K562 (cell line): ENCODE measurements around the gene LRRC27. TPM values are rescaled to one million over a fixed set of nuclear protein-coding genes. Genes with fewer than 3 reads are reported as not detected.

Experiments used
- ATAC-seq: fragments of 200-7000 bp; cut with Tn5 transposase; 3 replicates; pipeline ENCODE4 v1.9.1; 2020; ENCODE audit warnings: moderate library complexity
- BruUV-seq: library from RNA; stranded (reverse); fragments of 400-500 nt; replicated peaks from 2 replicates; lab custom pipeline; 2021; lab: Mats Ljungman, UMichigan
- CTCF ChIA-PET: fragments of 300-600 bp; formaldehyde crosslinking; extraction: SDS; loops from one replicate; lab custom pipeline; 2021; ENCODE audit warnings: low intra/inter-chr PET ratio; lab: Yijun Ruan, JAX
- POLR2A ChIA-PET: fragments of 300-600, 350-650 bp; sonication (Branson Sonifier 250); formaldehyde crosslinking; extraction: SDS; loops from one replicate; lab custom pipeline; 2021; ENCODE audit warnings: antibody characterized with exemption, inconsistent platforms; lab: Yijun Ruan, JAX
- DNase-seq, 4 experiments: peaks; one replicate each; pipeline versions ENCODE4 v3.0.0 to v3.0.0-alpha.2; 2011 to 2018; ENCODE audit warnings: low spot score in 3 of 4, mixed read lengths in 3 of 4; ENCODE audit errors: extremely low read depth in 1 of 4
- FAIRE-seq: peaks from 2 replicates; lab custom pipeline; 2011; peaks lifted over from hg19 to GRCh38; lab: Jason Lieb, UNC
- H2AFZ ChIP-seq: 2 replicates; pipeline ENCODE4 v1.6.0; 2011; ENCODE audit warnings: low read depth, low read length, control low read depth, inconsistent platforms
- H3K27ac ChIP-seq: fragments of 200-600 bp; 3 replicates; pipeline ENCODE4 v1.8.0; 2011; ENCODE audit warnings: low read depth, mild to moderate bottlenecking, control low read depth, inconsistent platforms, low read length, moderate library complexity, mixed read lengths; ENCODE audit errors: extremely low read depth
- H3K27me3 ChIP-seq, 2 experiments: fragments of 300-600 bp in 1 of 2; 2 replicates in 1 of 2; 3 replicates in 1 of 2; pipeline versions ENCODE4 v1.6.0 to v1.8.0; 2011; ENCODE audit warnings: inconsistent platforms in 2 of 2, low read length in 2 of 2, mild to moderate bottlenecking in 1 of 2, mixed read lengths in 1 of 2, moderate library complexity in 1 of 2; ENCODE audit not compliant: control insufficient read depth in 2 of 2, insufficient read depth in 2 of 2
- H3K36me3 ChIP-seq: fragments of 300-600 bp; 3 replicates; pipeline ENCODE4 v1.8.0; 2011; ENCODE audit warnings: mild to moderate bottlenecking, low read length, inconsistent platforms; ENCODE audit not compliant: control insufficient read depth, insufficient read depth
- H3K4me1 ChIP-seq, 2 experiments: fragments of 200-600 bp in 1 of 2; replicated peaks in 1 of 2; 2 replicates in 1 of 2; 3 replicates in 1 of 2; pipeline versions ENCODE4 v1.5.1 to v1.8.0; 2011; ENCODE audit warnings: inconsistent platforms in 2 of 2, low read length in 2 of 2, mild to moderate bottlenecking in 1 of 2, mixed read lengths in 1 of 2, moderate library complexity in 1 of 2; ENCODE audit not compliant: control insufficient read depth in 2 of 2, insufficient read depth in 2 of 2
- H3K4me2 ChIP-seq: 2 replicates; pipeline ENCODE4 v1.6.1; 2011; ENCODE audit warnings: low read length, control low read depth, inconsistent platforms, mixed read lengths; ENCODE audit not compliant: insufficient read depth
- H3K4me3 ChIP-seq: fragments of 200-600 bp; sonication (generic), shearing (Covaris generic); 2 replicates; pipeline ENCODE4 v1.5.1; 2016; ENCODE audit warnings: control low read depth, inconsistent platforms
- H3K79me2 ChIP-seq: fragments of 200-600 bp; 3 replicates; pipeline ENCODE4 v1.8.0; 2011; ENCODE audit warnings: low read length, inconsistent platforms; ENCODE audit not compliant: control insufficient read depth, insufficient read depth
- H3K9ac ChIP-seq, 2 experiments: 2 replicates each; pipeline versions ENCODE4 v1.6.0 to v1.6.1; 2011; ENCODE audit warnings: low read depth in 2 of 2, low read length in 2 of 2, control low read depth in 1 of 2, inconsistent platforms in 1 of 2, mild to moderate bottlenecking in 1 of 2, mixed read lengths in 1 of 2; ENCODE audit not compliant: insufficient read depth in 1 of 2
- H3K9me1 ChIP-seq: one replicate; pipeline ENCODE4 v1.6.0; 2011; ENCODE audit warnings: inconsistent platforms, mild to moderate bottlenecking, low read length, moderate library complexity; ENCODE audit not compliant: control insufficient read depth, insufficient read depth
- H3K9me3 ChIP-seq: replicated peaks from 2 replicates; pipeline ENCODE4 v1.5.1; 2011; ENCODE audit warnings: low read depth, low read length, inconsistent platforms; ENCODE audit not compliant: control insufficient read depth, insufficient read depth
- H4K20me1 ChIP-seq: replicated peaks from 2 replicates; pipeline ENCODE4 v1.6.1; 2011; ENCODE audit warnings: low read length, inconsistent platforms, mixed read lengths; ENCODE audit not compliant: control insufficient read depth, insufficient read depth
- BCLAF1 ChIP-seq, 2 experiments: fragments of 450-650 bp in 1 of 2; IDR thresholded peaks; 2 replicates each; pipeline ENCODE4 v1.6.1; 2011 to 2017; ENCODE audit warnings: low read depth in 2 of 2, antibody characterized with exemption in 1 of 2, borderline replicate concordance in 1 of 2, low read length in 1 of 2, mild to moderate bottlenecking in 1 of 2, mixed read lengths in 1 of 2; ENCODE audit not compliant: control insufficient read depth in 1 of 2
- FOXM1 ChIP-seq, 2 experiments: fragments of 450-650 bp in 1 of 2; sonication (generic) in 1 of 2; formaldehyde crosslinking in 1 of 2; IDR thresholded peaks; 2 replicates each; pipeline versions ENCODE4 v1.6.1 to v1.9.0; 2017 to 2022; ENCODE audit warnings: low read depth in 2 of 2, mild to moderate bottlenecking in 2 of 2, missing genetic modification reagents in 1 of 2, moderate library complexity in 1 of 2
- KLF16 ChIP-seq: IDR thresholded peaks from 2 replicates; pipeline ENCODE4 v1.6.1; 2016; ENCODE audit warnings: antibody characterized with exemption
- RBM14 ChIP-seq: fragments of 200-400 bp; formaldehyde crosslinking; IDR thresholded peaks from 2 replicates; pipeline ENCODE4 v1.6.1; 2018; ENCODE audit warnings: low read depth, mild to moderate bottlenecking, low read length, moderate library complexity, borderline replicate concordance; ENCODE audit not compliant: insufficient read depth
- REST ChIP-seq, 2 experiments: fragments of 450-650 bp; formaldehyde crosslinking in 1 of 2; IDR thresholded peaks; 2 replicates each; pipeline versions ENCODE4 v1.4.0 to v1.6.1; 2014 to 2020; ENCODE audit warnings: mild to moderate bottlenecking in 2 of 2, borderline replicate concordance in 1 of 2, low read depth in 1 of 2
- RUNX1 ChIP-seq: sonication (generic); IDR thresholded peaks from 2 replicates; pipeline ENCODE4 v1.6.1; 2016; ENCODE audit warnings: antibody characterized with exemption, low read depth
- SRSF9 ChIP-seq: fragments of 200-400 bp; formaldehyde crosslinking; IDR thresholded peaks from 2 replicates; pipeline ENCODE4 v1.6.1; 2017; ENCODE audit warnings: low read depth, low read length, borderline replicate concordance
- ZC3H8 ChIP-seq: fragments of 450-650 bp; IDR thresholded peaks from 2 replicates; pipeline ENCODE4 v1.6.1; 2017
- ZNF511 ChIP-seq: sonication (generic); formaldehyde crosslinking; IDR thresholded peaks from 2 replicates; pipeline ENCODE4 v1.8.0; 2022; ENCODE audit warnings: mild to moderate bottlenecking, missing genetic modification reagents
- WGBS: fragments of 100-300 bp; shearing (Covaris generic); methylation state at CpG from one replicate; pipeline ENCODE4 v1.1.6; 2016; ENCODE audit warnings: low coverage, mixed read lengths; ENCODE audit not compliant: insufficient coverage; ENCODE audit errors: missing lambda C conversion rate; 5-methylcytosine and 5-hydroxymethylcytosine counted together
- in situ Hi-C: fragments of 300-500 bp; cut with MboI; formaldehyde crosslinking; loops from 4 replicates; pipeline ENCODE4 v1.15.0; 2018; ENCODE audit warnings: inconsistent platforms, mixed read lengths
- intact Hi-C: fragments of 100-400 bp; cut with micrococcal nuclease; formaldehyde crosslinking; loops from 2 replicates; pipeline ENCODE4 v1.14.2; 2022
- polyA plus RNA-seq, 8 experiments: library from polyadenylated mRNA; depleted of rRNA in 4 of 8; stranded (reverse) in 5 of 8; unstranded in 3 of 8; fragments of >200 nt; fragmentation: Nextera tagmentation in 2 of 8; fragmentation: Illumina TruSeq in 1 of 8; extraction: Ambion mirVana in 2 of 8; extraction: Trizol in 1 of 8; gene quantifications; 2 replicates each; pipeline versions ENCODE4 v1.2.1 to v1.2.3, GENCODE V29; 2011 to 2014; ENCODE audit warnings: inconsistent platforms in 1 of 8, missing spikeins in 1 of 8
- total RNA-seq, 7 experiments: library from RNA; depleted of rRNA in 6 of 7; stranded (reverse); fragments of >200 nt in 6 of 7; fragmentation: Illumina TruSeq in 2 of 7; extraction: Trizol in 2 of 7; gene quantifications; 2 replicates each; pipeline versions ENCODE4 v1.2.1 to v1.2.3, GENCODE V29; 2011 to 2021; ENCODE audit warnings: low replicate concordance in 1 of 7

LRRC27 gene
- total and polyA plus RNA-seq, 9 of the 15 experiments (the other 6 are each of a cell fraction or from before 2014, with no cell fraction given) = 0.10 to 2.7 (median 1.4) TPM

GRCh38 chr10:132376394-132376851, 44.4 kb downstream of the LRRC27 start:
- no peaks in the 10 kb centered on the region for H3K79me2 ChIP-seq
- WGBS = 45% methylated on average over 12 of the region's 15 CpGs
- H3K9me3 ChIP-seq = no peaks in the 10 kb centered on the region
- no peak overlapping the region for H3K4me3 ChIP-seq
- H3K4me2 ChIP-seq = no peak overlapping the region
- H3K9me1 ChIP-seq = no peaks in the 10 kb centered on the region
- CTCF ChIA-PET = no interaction called here
- BruUV-seq = no TSS peak
- POLR2A ChIA-PET = no interaction called here
- H3K27ac ChIP-seq = no peak overlapping the region
- no peak for ATAC-seq
- FAIRE-seq = no peak
- DNase-seq = no peak
- intact Hi-C loops (no loop called here), in situ Hi-C loops (no loop called here)
- H3K27me3 ChIP-seq = peaks cover 0 to 40% of the 10 kb centered on the region in 2 experiments; a peak in 2 of 5 replicates
- no peak overlapping the region for H3K9ac ChIP-seq
- H3K36me3 ChIP-seq = no peaks in the 10 kb centered on the region
- H2AFZ ChIP-seq = no peak overlapping the region
- no peaks in the 10 kb centered on the region for H4K20me1 ChIP-seq
- peaks cover 0 to 10% of the 10 kb centered on the region in 2 experiments; a peak in 3 of 5 replicates for H3K4me1 ChIP-seq
- TF ChIP-seq FOXM1 (IDR thresholded peaks at IDR 0.05; ENCODE audit: low read depth) (no peak), FOXM1 (CRISPR knock-in tag; IDR thresholded peaks at IDR 0.05; ENCODE audit: low read depth) (no peak), KLF16 (no peak), SRSF9 (no peak), ZC3H8 (no peak), BCLAF1 (IDR thresholded peaks at IDR 0.05; ENCODE audit: borderline replicate concordance in 1 of 2, control insufficient read depth in 1 of 2, low read depth in 2 of 2, low read length in 1 of 2) (no peak), RUNX1 (no peak), ZNF511 (no peak), RBM14 (no peak), REST (IDR thresholded peaks at IDR 0.05; ENCODE audit: borderline replicate concordance) (no peak), REST (CRISPR knock-in tag; IDR thresholded peaks at IDR 0.05; ENCODE audit: low read depth) (no peak)
